Left cardiac atrium (tissue), 4 donors: ENCODE data around the gene MFAP3L. TPM values are rescaled to one million over a fixed set of nuclear protein-coding genes. Genes with fewer than 3 reads are reported as not detected.

Source experiments
- ATAC-seq, 2 donors: fragments of 200-7000 bp; cut with Tn5 transposase; one replicate each; pipeline ENCODE4 v1.9.1; 2020; ENCODE audit warnings: mild to moderate bottlenecking in 2 of 2, moderate library complexity in 2 of 2
- DNase-seq: peaks from one replicate; pipeline ENCODE4 v3.0.0-alpha.2; 2020
- intact Hi-C, 2 donors: fragments of 100-400 bp; cut with DNase I; formaldehyde crosslinking; loops; one replicate each; pipeline versions ENCODE4 v1.14.1 to v1.15.1; 2022 to 2023
- total RNA-seq, 2 donors: library from RNA; stranded (reverse); fragmentation: NEBNext Ultra II Directional; extraction: Animal tissue kit (Norgen Biotek cat#: 25700); gene quantifications; one replicate each; pipeline ENCODE4 v1.2.1, GENCODE V29; 2021
- donor health status: DM: no; HTN: yes; CAD: no.
- donor health status: DM: no; HTN: yes; CAD: no; lungs with severe emphysema.
- donor health status: DM: yes; HTN: yes; CAD: no.
- donor health status: Dilated cardiomyopathy.

Gene MFAP3L
- total RNA-seq, 2 donors from 2014 or later = 4.3 to 5.0 TPM

- DNase-seq = no peak
- intact Hi-C loops = no loop called here
- ATAC-seq = no peak
Observed at GRCh38 chr4:169999923-170000322, 26.3 kb downstream of the MFAP3L start.

GRCh38 chr4:169998981-169999380, 27.2 kb downstream of the MFAP3L start:
- DNase-seq (no peak), ATAC-seq (no peak)
- intact Hi-C loops = no loop called here

GRCh38 chr4:169996379-169997240, 29.6 kb downstream of the MFAP3L start:
- DNase-seq (no peak), ATAC-seq (no peak)
- intact Hi-C loops = no loop called here

GRCh38 chr4:169993531-169993930, 32.7 kb downstream of the MFAP3L start:
- ATAC-seq (no peak), DNase-seq (no peak)

GRCh38 chr4:169988252-169988651, 37.9 kb downstream of the MFAP3L start:
- ATAC-seq (no peak), DNase-seq (no peak)
- intact Hi-C loops = no loop called here

More at GRCh38 chr4:169993531-169993930, 32.7 kb downstream of the MFAP3L start:
- intact Hi-C loops = no loop called here

- DNase-seq = no peak
- no peak for ATAC-seq
- intact Hi-C loops = no loop called here
Observed at GRCh38 chr4:169987327-169988228, 38.6 kb downstream of the MFAP3L start.

GRCh38 chr4:169986369-169986768, 39.8 kb downstream of the MFAP3L start:
- intact Hi-C loops = no loop called here
- no peak for ATAC-seq
- DNase-seq = no peak

- ATAC-seq = no peak
- no peak for DNase-seq
- intact Hi-C loops = no loop called here
Observed at GRCh38 chr4:169985881-169986280, 40.3 kb downstream of the MFAP3L start.

GRCh38 chr4:169984745-169985144, 41.5 kb downstream of the MFAP3L start:
- DNase-seq (no peak), ATAC-seq (no peak)
- intact Hi-C loops = no loop called here

GRCh38 chr4:169984173-169984572, 42.0 kb downstream of the MFAP3L start:
- intact Hi-C loops = no loop called here
- DNase-seq (no peak), ATAC-seq (no peak)

GRCh38 chr4:169976951-169977350, 49.2 kb downstream of the MFAP3L start:
- DNase-seq (no peak), ATAC-seq (no peak)
- intact Hi-C loops = no loop called here

- intact Hi-C loops = no loop called here
- DNase-seq (no peak), ATAC-seq (no peak)
Observed at GRCh38 chr4:169975838-169976796, 50.1 kb downstream of the MFAP3L start.

GRCh38 chr4:169975131-169975837, 50.9 kb downstream of the MFAP3L start:
- intact Hi-C loops = no loop called here
- ATAC-seq = no peak
- DNase-seq = no peak

- DNase-seq = no peak
- ATAC-seq = no peak
- intact Hi-C loops = no loop called here
Observed at GRCh38 chr4:169971456-169972015, 54.7 kb downstream of the MFAP3L start.

GRCh38 chr4:169968999-169969398, 57.2 kb downstream of the MFAP3L start:
- DNase-seq (no peak), ATAC-seq (no peak)
- intact Hi-C loops = no loop called here

GRCh38 chr4:169963998-169964397, 62.2 kb downstream of the MFAP3L start:
- intact Hi-C loops = no loop called here
- no peak for DNase-seq
- ATAC-seq = no peak

GRCh38 chr4:169959254-169959653, 66.9 kb downstream of the MFAP3L start:
- ATAC-seq = no peak
- DNase-seq = no peak
- intact Hi-C loops = no loop called here

GRCh38 chr4:169958629-169959028, 67.6 kb downstream of the MFAP3L start:
- ATAC-seq (no peak), DNase-seq (no peak)
- intact Hi-C loops = no loop called here
